DMS114 treated with DMSO at 0.1 percent for 48 hours (cell line): Measurements from ENCODE around the gene CXXC4.

Experiments used
- DNase-seq: peaks from one replicate; lab custom pipeline; 2025; ENCODE audit not compliant: unreplicated experiment; lab: John Stamatoyannopoulos, UW

The CXXC4 gene

DNA sequence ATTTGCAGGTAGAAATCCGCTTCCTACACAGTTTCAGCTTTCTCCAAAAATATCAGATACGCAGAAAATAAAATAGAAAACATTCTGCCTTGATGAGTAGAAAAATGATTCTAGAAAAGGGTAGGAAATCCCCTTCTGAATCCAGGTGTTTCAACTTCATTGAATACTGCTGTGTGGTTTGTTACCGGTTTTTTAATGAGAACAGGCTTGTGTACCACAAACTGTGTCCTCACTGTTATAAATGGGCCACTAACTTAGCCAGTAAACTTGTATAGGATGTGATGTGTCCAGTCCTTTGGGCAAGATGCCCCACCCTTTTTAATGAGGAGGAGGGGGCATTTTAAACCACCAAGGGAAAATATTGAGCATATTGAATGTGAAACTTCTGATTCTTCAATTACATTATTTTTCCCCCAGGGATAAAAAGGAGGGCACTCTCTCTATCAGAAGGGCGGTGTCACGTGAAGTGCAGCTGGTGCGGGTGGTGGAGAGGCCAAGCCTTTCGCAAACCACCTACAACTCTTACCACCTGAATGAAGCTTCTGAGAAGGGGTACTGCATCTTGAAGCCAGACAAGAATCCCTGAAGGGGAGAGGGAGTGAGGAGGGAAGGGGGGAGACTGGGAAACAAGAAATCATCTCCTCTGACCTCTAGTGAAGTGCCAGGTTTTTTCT, 4.5 kb downstream of the CXXC4 start:
- no peak for DNase-seq

DNA sequence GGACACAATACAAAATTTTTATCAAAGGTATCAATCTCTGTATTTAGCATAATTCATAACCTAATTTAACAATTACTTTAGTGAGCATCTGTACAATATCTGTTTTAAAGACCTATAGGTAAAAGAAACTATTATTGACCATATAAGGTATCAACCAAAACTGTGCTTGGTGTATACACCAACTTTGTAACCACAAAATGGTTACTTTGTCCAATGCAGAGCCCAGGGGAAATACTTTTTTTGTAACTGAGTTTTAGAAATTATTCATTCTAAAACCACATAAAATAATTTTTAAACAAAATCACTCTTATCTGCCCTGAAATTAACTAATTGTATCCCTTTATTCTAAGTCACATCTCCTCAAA, 5.0 kb downstream of the CXXC4 start:
- DNase-seq = no peak

DNA sequence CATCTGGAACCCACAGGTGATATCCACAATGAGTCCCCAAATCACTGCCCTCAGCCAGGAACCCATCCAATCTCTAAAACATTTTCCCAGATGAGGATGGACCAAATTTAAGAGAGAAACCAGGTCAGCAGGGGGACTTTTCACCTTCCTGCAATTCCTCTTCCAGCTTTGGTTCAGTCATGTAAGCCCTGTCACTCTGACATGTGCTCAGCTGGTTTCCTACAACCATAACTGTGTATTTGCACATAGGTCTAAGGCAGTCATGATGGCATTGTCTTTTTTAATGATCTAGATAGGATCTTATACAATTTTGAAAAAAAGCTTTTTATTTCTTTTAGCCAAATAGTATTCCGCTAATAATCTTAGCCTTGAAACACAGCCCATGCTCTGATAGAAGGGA, 6.5 kb downstream of the CXXC4 start:
- no peak for DNase-seq

DNA sequence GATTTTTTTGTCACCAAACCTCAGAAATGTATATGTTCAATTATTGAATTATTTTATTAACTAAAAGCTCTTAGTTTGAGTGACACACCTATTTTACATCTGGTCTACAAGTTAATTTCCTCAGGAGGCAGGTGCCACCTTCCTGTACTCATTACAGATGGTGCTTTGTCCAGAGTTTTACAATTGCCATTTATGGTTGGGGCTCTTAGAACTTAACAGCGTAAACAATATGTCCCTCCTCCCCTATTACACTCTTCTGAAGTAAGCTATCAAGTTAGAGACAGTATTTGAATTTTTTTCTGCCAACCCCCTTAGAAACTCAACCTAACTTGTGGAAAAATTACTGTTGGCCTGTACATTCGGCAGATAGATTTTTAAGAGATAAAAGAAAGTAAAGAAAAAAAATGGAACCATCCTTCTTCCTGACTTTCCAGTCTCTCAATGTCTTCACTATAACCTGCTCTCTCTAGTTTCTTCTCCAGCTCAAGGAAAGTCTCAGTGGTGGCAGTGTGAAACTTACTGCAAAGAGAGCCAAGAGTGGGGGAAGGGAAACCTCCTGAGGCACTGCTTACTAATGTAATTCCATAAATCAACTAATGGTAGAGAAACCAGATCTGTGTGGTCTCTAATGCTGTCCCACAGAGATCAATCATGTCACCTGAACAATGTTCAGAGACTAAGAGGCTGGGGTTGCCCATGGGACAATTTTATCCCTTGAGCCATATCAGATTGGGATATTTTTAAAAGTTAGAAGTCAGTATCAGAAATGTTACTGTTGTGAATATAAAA, 7.8 kb downstream of the CXXC4 start:
- DNase-seq = no peak

DNA sequence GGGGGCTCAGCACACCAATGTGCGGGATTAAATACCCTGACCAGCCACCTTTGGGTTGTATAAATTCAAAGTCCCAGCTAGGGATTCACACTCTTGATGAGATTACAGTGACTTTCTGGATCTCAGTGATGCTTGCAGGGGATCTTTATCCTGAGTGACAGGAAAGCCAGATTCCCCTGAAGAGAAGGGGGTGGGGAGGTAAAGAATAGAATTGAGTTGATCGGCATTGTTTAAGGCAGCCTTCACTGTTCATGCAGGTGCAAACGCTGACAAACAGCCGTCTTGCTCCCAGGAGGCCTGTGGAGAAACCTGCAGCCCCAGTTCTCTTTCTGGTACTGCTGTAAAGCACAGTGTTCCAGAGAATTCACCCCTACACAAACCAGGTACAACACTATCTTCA, 19.0 kb downstream of the CXXC4 start:
- DNase-seq = no peak

DNA sequence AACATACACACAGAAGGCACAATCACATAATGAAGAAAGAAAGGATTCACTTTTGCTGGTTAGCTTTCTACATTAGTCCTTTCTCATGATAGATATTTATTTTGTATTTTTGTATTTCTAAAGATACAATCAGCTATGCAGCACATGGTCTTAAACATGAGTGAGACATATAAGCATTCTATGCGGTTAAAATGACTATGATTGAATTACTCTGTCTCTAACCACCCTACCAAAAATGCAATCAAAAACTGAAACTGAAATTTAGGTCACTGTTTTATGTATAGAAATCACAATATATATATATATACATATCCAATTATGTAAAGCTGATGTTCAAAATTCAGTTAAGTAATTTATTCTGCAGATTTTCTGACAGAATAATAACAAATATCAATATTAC, 21.9 kb downstream of the CXXC4 start:
- no peak for DNase-seq

DNA sequence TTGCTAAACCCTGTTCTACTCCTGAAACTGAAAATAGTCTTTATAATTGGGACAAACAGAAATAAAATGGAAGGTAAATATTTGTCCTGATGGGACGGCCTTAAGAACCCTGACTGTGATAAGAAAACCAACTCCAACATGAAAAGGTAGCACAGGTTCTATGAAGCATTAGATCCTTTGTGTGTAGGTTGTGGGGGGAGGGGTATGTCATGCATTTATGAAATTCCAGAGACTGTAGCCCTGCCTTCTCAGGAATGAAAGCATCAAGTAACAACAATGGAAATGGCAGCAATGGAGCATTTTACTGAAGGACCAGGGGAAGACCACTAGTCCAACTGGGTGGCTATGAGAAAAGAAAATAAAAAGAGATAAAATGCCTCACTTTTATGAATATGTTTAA, 23.9 kb downstream of the CXXC4 start:
- no peak for DNase-seq

DNA sequence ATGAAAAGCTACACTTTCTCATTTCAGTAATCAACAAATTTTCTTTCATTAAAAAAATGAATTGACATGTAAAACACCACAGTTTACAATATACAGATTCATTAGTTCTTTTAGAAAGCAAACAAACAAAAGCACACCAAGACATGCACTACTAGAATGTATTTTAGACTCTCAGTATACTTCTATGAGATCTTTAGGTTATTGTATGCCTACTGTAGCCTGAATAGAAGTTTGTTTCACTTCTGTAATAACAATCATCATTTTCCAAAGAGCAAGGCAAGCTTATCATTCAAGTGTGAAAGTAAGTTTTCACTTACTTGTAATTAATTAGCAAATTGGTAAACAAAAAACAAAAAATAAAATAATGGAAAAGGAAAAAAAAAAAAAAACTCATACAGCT, 24.9 kb downstream of the CXXC4 start:
- no peak for DNase-seq

DNA sequence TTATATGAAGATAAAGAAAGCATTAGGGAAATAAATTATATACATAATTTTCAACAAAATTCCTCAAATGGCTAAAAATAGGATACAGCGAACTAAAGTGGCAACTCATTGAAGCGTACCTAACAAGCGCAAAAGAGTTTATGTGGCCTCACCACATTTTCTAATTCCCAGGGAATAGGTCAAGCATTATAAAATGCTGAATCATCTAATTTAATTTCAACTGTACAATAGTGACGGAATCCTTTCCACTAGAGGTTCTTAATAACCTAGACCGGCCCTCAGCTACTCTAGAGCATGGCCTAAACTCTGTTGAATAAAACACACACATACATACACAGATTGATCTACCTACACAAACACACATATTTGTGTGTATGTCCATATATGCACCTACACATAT, 29.1 kb downstream of the CXXC4 start:
- no peak for DNase-seq

DNA sequence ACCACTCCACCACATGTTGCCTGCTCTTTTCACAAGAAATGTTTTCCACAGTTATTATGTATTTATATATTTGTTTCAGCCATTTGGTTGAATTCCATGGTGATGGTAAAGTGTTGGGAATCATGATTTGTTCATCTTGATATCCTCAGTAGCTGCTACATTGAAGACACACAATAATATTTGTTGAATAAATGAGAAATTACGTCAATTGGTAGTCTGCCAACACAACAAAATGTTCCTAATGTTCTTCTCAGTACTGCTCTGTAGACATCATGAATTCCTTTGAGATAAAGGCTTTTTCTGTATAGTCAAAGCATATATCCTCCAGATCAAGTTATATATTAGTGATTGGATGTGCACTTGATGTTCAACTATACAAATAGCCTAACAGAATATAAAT, 29.5 kb downstream of the CXXC4 start:
- no peak for DNase-seq

DNA sequence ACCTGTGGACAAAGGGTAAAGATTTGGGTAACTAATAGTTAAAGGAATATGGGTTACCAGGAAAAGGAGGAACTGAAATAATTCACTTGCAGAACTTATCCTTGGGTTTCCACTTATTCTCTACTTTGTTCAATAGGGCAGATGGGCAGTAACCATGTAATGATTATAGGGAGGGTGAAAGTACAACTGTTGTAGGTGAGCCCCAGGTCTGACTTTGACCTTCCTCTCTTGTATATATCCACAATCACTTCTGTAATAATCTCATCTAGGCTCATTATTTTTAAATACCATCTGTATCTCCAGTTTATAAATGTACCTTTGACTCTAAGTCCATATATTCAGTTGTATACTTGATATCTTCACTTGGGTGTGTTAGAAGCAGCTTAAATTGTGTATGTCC, 32.1 kb downstream of the CXXC4 start:
- DNase-seq = no peak

DNA sequence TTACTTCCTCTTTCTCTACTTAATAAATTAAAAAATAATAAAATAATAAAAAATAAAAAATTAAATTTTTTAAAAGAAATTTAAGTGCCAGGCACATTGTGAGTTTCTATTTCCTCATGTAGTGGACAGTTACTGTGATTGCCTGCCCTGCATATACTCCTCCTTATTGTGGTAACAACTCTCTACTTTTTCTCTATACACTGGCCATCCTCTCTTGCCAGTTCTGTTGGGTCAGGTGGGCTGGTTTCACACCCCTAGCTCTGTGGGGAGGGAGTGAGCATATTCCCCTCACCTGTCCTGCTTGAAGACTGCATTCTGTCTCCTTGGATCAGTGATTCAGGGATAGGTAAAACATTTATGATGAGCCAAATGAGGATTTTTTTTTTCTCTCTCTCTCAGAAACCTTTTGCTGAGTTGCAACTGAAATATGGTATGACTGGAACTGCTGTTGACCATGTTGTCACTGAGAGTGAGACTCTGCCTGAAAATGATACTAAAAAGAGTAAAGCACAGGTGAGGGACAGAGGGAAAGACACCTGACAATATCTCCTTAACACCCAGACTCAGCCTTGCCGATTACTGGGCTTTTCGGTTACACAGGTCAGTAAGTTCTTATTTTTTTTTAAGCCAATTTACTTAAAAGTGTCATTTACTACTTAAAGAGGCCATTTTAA, 37.2 kb downstream of the CXXC4 start:
- no peak for DNase-seq

DNA sequence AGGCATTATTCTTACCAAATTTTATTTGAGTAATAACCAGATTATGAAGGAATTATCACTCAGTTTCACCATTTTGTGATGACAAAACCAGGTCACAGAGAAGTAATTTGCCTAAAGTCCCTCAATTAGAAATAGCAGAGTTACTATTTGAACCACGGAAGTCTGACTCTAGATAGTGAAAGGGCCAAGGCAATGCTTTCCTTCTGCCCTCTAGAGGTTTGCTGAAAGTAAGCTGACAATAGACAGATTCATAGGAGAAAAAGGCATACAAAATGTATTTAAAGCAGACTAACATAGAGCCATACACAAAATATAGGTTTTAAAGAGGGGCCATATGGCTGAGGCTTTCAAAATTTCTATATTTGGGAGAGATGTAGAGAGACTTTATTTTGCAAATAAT, 43.1 kb downstream of the CXXC4 start:
- DNase-seq = no peak

DNA sequence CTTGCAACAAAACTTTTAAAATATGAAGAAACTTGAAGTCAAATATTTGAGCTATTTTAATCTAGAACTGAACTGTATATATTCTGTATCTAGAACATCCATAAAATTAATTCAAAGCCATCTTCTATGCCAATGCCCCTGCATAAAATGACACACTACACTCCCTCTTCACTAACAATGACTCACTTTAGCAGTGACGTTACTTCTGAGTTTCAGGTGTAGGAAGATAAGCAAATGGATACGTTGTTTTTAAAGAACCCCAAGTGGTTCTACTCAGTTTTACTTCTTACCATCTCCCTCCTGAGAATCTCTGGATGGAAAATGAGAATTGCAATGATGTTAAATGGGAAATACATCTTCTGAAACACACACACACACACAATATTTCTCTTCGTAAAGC, 45.2 kb downstream of the CXXC4 start:
- no peak for DNase-seq

DNA sequence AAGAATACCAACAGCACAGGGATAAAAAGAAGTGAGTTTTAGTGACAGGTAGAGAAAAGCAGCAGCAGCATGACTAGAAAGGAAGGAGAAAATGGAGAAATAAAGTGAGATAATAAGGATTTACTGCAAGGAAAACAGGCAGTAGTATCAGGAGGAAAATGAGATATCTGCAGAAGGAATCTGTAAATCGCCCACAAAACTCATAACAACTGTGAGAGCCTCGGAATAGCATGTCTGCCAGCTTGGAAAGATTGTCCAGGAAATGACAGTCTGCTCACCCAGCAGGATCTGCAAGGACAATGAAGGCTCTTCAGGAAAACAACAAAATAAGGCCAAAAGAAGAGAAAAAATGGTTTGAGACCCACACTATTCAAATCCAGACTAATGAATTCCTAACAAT, 47.4 kb downstream of the CXXC4 start:
- no peak for DNase-seq

DNA sequence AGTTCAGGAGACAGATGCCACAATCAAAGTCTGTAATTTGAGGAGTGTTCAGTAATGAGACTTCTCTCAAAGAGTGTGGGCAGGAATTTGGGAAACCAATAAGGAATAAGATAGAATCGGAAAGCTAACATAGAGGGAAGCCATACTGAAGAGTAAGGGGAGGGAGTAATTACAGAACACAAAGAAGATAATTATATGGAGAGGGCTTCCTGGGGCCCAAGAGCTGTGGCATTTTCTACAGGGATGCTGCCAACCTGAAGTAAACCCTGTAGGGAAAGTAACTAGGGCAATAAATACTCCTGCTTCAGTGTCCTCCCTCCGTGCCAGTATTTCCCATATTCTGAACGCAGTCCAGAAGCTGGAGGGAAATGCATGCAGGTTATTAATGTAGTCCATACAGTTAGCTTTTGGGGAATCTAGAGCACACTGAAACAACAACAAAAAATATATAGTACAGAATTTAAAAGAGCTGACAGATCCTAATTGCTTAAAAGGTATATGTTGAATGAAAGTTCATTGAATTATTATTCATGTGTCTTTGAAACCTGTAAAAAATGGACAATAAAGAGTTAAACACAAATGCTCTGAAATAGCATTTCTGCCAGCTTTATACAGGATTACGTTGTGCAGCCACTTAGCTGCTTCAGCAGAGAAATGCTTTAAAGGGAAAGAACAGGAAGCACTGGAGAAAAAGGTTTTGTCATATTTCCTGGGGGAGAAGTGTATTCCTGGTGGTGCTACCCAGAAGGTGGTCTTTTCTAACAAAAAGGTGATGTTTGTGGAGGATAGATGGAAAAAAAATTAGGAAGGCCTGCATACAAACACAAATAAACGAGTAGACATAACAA, 48.0 kb downstream of the CXXC4 start:
- no peak for DNase-seq

DNA sequence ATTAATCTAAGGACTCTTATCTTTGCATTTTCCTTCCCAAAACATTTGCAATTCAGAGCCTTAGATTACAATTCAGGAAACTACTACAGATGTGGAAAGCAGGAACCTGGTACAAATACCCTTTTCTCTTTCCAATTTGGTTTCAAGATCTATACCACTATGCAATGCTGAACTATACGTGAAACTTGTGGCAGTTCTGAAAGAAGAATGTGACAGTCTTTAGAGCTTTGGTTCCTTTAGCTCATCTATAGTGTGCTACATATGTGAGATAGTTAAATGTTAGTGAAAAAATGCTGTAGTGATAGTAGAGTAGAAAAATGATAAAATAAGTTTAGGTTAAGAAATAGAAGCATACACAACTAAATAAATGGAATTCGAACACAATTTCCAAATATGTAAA, 50.0 kb downstream of the CXXC4 start:
- no peak for DNase-seq

DNA sequence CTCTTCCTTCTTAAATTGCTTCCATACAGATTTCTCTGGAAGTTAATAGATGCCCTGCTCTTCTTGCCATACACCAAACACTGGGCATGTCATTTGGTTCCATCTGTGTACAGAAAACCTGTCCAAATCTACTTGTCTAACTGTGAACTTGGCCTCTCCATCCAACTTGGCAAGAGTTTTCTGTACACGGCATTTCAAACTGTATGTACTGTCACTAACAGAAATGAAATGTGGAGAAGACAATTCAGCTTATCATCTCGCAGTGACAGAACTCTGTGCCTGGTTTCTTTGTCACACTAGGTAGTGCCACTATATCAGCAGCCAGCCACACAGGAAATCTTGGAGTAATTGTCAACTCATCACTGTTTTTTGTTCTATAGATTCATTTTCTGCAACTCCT, 58.2 kb downstream of the CXXC4 start:
- no peak for DNase-seq

DNA sequence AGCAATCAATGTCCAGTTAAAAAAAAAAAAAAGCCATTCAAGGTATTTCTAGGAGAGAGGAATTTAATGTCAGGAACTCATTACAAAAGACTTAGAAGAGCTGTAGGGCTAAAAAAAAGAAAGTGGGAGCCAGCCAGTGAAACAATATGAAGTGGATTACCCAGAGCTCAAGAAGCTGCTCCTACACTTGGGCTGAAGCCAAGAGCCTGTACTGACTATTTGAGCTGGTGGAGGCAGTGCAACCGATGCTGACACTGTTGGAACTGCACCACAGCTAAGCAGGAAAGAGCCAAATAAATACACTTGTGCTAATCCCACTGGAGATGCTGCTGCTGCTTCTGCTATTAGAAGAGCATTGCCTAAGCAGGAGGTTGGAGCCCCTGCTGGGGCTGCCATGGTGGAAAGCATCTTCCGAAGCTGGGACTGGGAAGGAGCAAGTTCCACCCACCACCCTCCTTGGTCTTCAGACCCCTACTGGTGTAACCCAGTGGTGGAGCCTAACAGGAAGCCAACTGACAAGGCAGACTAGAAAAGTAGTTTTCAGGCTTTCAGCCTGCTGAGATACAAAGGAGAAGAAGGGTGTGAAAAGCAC, 65.4 kb downstream of the CXXC4 start:
- no peak for DNase-seq

DNA sequence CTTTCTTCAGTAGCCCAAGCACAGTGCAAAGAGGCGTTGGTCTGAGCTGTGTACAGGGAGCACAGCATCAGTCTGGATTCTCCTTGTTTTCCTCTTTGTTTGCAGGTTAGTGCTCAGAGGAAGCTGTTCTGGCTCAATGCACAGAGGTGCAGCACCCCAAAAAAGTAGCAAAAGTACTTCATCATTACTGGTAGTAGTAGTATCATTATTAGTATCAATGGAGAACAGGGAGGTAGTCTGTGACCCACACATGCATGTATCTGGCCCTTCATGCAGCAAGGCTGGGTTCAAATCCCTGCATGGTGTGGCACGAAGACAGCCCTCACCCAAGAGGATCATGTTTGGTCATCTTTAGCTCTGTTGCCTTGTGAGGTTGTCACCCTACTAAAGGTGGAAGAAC, 68.7 kb downstream of the CXXC4 start:
- DNase-seq = no peak

DNA sequence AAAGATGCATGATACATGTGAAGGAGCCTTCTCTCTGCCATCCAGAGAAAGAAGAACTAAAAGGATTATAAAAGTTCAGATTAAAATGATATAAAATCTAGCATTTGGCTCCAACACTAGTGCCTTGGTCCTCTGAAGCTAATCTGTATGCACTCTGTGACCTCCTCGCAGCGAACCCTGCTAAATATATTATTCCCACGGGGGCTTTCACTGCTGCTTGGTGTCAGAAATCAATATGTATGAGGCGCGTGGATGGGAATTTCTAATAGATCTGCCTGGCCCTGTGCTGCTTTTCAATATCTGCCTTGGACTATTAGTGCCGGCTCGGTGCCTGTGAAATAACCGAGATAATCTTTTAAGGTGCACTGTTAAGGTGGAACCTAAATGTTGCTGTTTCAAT, 69.7 kb downstream of the CXXC4 start:
- DNase-seq = no peak
